HepG2 (cell line): ENCODE results near the gene PRKCZ. TPM values are rescaled to one million over a fixed set of nuclear protein-coding genes. Genes with fewer than 3 reads are reported as not detected.

ENCODE experiments used
- ATM ChIP-seq: fragments of 450-650 bp; IDR thresholded peaks from 2 replicates; pipeline ENCODE4 v1.7.1; 2017; ENCODE audit warnings: mild to moderate bottlenecking, borderline replicate concordance
- E2F1 ChIP-seq: sonication (generic); formaldehyde crosslinking; IDR thresholded peaks from 2 replicates; pipeline ENCODE4 v1.5.0; 2020; ENCODE audit warnings: missing genetic modification reagents
- IRF9 ChIP-seq: sonication (generic); formaldehyde crosslinking; IDR thresholded peaks from 2 replicates; pipeline ENCODE4 v1.8.0; 2022; ENCODE audit warnings: missing genetic modification reagents, mild to moderate bottlenecking, borderline replicate concordance
- MAFK ChIP-seq, 2 experiments: IDR thresholded peaks in 1 of 2; conservative IDR thresholded peaks in 1 of 2; 2 replicates each; pipeline ENCODE4 v1.6.1; 2011; ENCODE audit warnings: improper control_type of control experiment in 2 of 2, low read length in 2 of 2
- MBD4 ChIP-seq: IDR thresholded peaks from 2 replicates; pipeline ENCODE4 v1.6.1; 2012; ENCODE audit warnings: low read length, inconsistent platforms, borderline replicate concordance
- MXD4 ChIP-seq: IDR thresholded peaks from 2 replicates; pipeline ENCODE4 v1.6.1; 2016; ENCODE audit warnings: mild to moderate bottlenecking, missing biosample characterization, missing genetic modification reagents
- NCOR1 ChIP-seq: fragments of 200-600 bp; sonication (generic); IDR thresholded peaks from 2 replicates; pipeline ENCODE4 v1.7.0; 2017; ENCODE audit warnings: antibody characterized with exemption, low read length, borderline replicate concordance
- PBX3 ChIP-seq: sonication (generic); formaldehyde crosslinking; IDR thresholded peaks from 2 replicates; pipeline ENCODE4 v1.8.1; 2023; ENCODE audit warnings: missing genetic modification reagents, inconsistent platforms, borderline replicate concordance
- PHF21A ChIP-seq: sonication (generic); formaldehyde crosslinking; IDR thresholded peaks from 2 replicates; pipeline ENCODE4 v1.5.0; 2020; ENCODE audit warnings: mild to moderate bottlenecking, missing genetic modification reagents
- PRDM10 ChIP-seq: sonication (generic); formaldehyde crosslinking; IDR thresholded peaks from 2 replicates; pipeline ENCODE4 v1.4.0; 2020; ENCODE audit warnings: low read depth, missing genetic modification reagents
- SNAPC2 ChIP-seq: sonication (generic); formaldehyde crosslinking; IDR thresholded peaks from 2 replicates; pipeline ENCODE4 v1.8.1; 2022; ENCODE audit warnings: mild to moderate bottlenecking, missing genetic modification reagents
- TAF15 ChIP-seq: fragments of 200-400 bp; formaldehyde crosslinking; IDR thresholded peaks from one replicate; pipeline ENCODE4 v1.6.1; 2018; ENCODE audit warnings: mild to moderate bottlenecking, low read depth, low read length; ENCODE audit not compliant: poor library complexity, severe bottlenecking
- TBL1XR1 ChIP-seq: fragments of 150-350 bp; IDR thresholded peaks from 2 replicates; pipeline ENCODE4 v1.6.1; 2014; ENCODE audit warnings: borderline replicate concordance, low read length; ENCODE audit not compliant: partially characterized antibody
- ZFP62 ChIP-seq: sonication (generic); formaldehyde crosslinking; IDR thresholded peaks from 2 replicates; pipeline ENCODE4 v1.4.0; 2020; ENCODE audit warnings: missing genetic modification reagents
- ZNF441 ChIP-seq: sonication (generic); formaldehyde crosslinking; IDR thresholded peaks from 2 replicates; pipeline ENCODE4 v1.7.0; 2021; ENCODE audit warnings: missing genetic modification reagents, borderline replicate concordance
- ZNF614 ChIP-seq: IDR thresholded peaks from 2 replicates; pipeline ENCODE4 v1.6.1; 2018; ENCODE audit warnings: missing biosample characterization, missing genetic modification reagents, inconsistent platforms, borderline replicate concordance
- ZNF7 ChIP-seq: IDR thresholded peaks from 2 replicates; pipeline ENCODE4 v1.6.1; 2016; ENCODE audit warnings: missing biosample characterization, missing genetic modification reagents
- ZNF720 ChIP-seq: sonication (generic); formaldehyde crosslinking; IDR thresholded peaks from 2 replicates; pipeline ENCODE4 v1.4.0; 2020; ENCODE audit warnings: missing genetic modification reagents
- ZNF777 ChIP-seq: sonication (generic); formaldehyde crosslinking; IDR thresholded peaks from 2 replicates; pipeline ENCODE4 v1.4.0; 2020; ENCODE audit warnings: missing genetic modification reagents
- ZNF879 ChIP-seq: sonication (generic); formaldehyde crosslinking; IDR thresholded peaks from 2 replicates; pipeline ENCODE4 v1.8.1; 2023; ENCODE audit warnings: missing genetic modification reagents
- polyA plus RNA-seq, 8 experiments: library from polyadenylated mRNA; depleted of rRNA in 3 of 8; stranded (reverse) in 7 of 8; unstranded in 1 of 8; fragments of >200 nt; fragmentation: Illumina TruSeq in 4 of 8; extraction: Trizol in 4 of 8; gene quantifications; 2 replicates each; pipeline versions ENCODE4 v1.2.1 to v1.2.3, GENCODE V29; 2011 to 2016; ENCODE audit warnings: low read depth in 4 of 8, missing spikeins in 1 of 8, mixed read lengths in 1 of 8; ENCODE audit not compliant: insufficient read depth in 1 of 8
- total RNA-seq, 5 experiments: library from RNA; depleted of rRNA; stranded (reverse); fragments of >200 nt; fragmentation: Illumina TruSeq; extraction: Trizol; gene quantifications; 2 replicates each; pipeline ENCODE4 v1.2.3, GENCODE V29; 2016; ENCODE audit warnings: low read depth in 1 of 5
- TF ChIP-seq, protein P1 (sequence below): sonication (generic); formaldehyde crosslinking; IDR thresholded peaks from 2 replicates; pipeline ENCODE4 v1.4.0; 2020; ENCODE audit warnings: mild to moderate bottlenecking, low read depth, missing genetic modification reagents

Gene PRKCZ
- total and polyA plus RNA-seq, 2 of the 13 experiments (the other 11 are each of a cell fraction or from before 2014, with no cell fraction given) = 34.7 to 85.2 TPM

DNA sequence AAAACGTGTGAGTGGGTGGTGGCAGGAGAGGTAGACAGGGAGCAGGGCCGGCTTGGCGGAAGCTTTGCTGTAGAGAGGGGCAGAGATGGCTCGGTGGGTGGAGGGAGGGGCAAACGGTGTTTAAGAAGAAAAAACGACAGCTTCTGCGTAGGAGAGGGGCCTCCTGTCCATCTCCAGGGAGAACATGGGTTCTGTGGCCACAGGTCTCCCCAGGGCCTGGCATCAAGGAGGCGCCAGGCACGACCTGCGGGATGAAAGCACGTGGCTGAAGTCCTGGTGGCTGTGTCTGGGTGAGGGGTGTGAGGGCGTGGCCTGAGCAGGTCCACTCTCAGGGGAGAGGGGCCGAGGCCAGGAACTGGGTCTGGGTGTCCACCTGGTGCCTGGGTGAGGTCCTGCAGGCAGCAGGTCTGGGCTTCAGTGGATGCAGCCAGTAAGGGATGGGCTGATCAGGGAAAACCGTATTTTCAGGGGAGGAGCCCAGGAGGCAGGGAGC lies 940 bp upstream of the PRKCZ start (continued):
- TF ChIP-seq MBD4 (no peak), ZNF7 (no peak), TAF15 (no peak), PHF21A (CRISPR knock-in tag) (no peak), IRF9 (no peak; the same call in none of the 2 replicates), E2F1 (no peak; the same call in 1 of the 2 replicates), ZNF614 (CRISPR knock-in tag) (no peak), SNAPC2 (0 out of 2 replicates have a peak, but pooled peaks have one; percentile 63), ZNF879 (CRISPR knock-in tag) (0 out of 2 replicates have a peak, but pooled peaks have one; percentile 75), ZNF720 (CRISPR knock-in tag) (0 out of 2 replicates have a peak, but pooled peaks have one; percentile 47), MAFK (conservative IDR thresholded peaks at IDR 0.05 in 1 of 2, IDR thresholded peaks at IDR 0.05 in 1 of 2; ENCODE audit: low read length in 2 of 2) (no peak), TBL1XR1 (no peak), PRDM10 (CRISPR knock-in tag) (peak; percentile 96), ZNF441 (CRISPR knock-in tag) (peak; percentile 39; the same call in 1 of the 2 replicates), MXD4 (CRISPR knock-in tag) (peak; percentile 46; the same call in 1 of the 2 replicates), ZNF777 (CRISPR knock-in tag) (no peak), ZFP62 (no peak), NCOR1 (no peak), ATM (no peak), PBX3 (CRISPR knock-in tag) (no peak)
- TF ChIP-seq, protein P1, sequence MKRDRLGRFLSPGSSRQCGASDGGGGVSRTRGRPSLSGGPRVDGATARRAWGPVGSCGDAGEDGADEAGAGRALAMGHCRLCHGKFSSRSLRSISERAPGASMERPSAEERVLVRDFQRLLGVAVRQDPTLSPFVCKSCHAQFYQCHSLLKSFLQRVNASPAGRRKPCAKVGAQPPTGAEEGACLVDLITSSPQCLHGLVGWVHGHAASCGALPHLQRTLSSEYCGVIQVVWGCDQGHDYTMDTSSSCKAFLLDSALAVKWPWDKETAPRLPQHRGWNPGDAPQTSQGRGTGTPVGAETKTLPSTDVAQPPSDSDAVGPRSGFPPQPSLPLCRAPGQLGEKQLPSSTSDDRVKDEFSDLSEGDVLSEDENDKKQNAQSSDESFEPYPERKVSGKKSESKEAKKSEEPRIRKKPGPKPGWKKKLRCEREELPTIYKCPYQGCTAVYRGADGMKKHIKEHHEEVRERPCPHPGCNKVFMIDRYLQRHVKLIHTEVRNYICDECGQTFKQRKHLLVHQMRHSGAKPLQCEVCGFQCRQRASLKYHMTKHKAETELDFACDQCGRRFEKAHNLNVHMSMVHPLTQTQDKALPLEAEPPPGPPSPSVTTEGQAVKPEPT (CRISPR knock-in tag) = no peak
